HUES48 (cell line): ENCODE measurements around the gene IQCH.
A peak's percentile ranks its signal among the peaks of the same experiment; 100 is the strongest.
"Not testable (repeated sequence)": the region's sequence is repeated elsewhere in the genome, so short reads cannot be mapped to it uniquely, and the experiment has no call there.

Source experiments
- H3K27ac ChIP-seq: one replicate; pipeline ENCODE4 v1.7.0; 2013; ENCODE audit warnings: low read depth, low read length, inconsistent platforms
- H3K27me3 ChIP-seq: 2 replicates; pipeline ENCODE4 v1.6.1; 2013; ENCODE audit warnings: mild to moderate bottlenecking, low read length; ENCODE audit not compliant: control insufficient read depth, insufficient read depth
- H3K36me3 ChIP-seq: 2 replicates; pipeline ENCODE4 v1.6.1; 2013; ENCODE audit warnings: low read length; ENCODE audit not compliant: control insufficient read depth, insufficient read depth
- H3K4me1 ChIP-seq: 2 replicates; pipeline ENCODE4 v1.6.1; 2013; ENCODE audit warnings: mild to moderate bottlenecking, low read length; ENCODE audit not compliant: control insufficient read depth, insufficient read depth
- H3K4me3 ChIP-seq: 2 replicates; pipeline ENCODE4 v1.5.1; 2013; ENCODE audit warnings: mild to moderate bottlenecking, low read depth, low read length
- H3K9ac ChIP-seq: 2 replicates; pipeline ENCODE4 v1.6.1; 2013; ENCODE audit warnings: mild to moderate bottlenecking, low read depth, low read length, moderate library complexity
- H3K9me3 ChIP-seq: 2 replicates; pipeline ENCODE4 v1.6.1; 2013; ENCODE audit warnings: low read length; ENCODE audit not compliant: control insufficient read depth, insufficient read depth

The IQCH gene

DNA sequence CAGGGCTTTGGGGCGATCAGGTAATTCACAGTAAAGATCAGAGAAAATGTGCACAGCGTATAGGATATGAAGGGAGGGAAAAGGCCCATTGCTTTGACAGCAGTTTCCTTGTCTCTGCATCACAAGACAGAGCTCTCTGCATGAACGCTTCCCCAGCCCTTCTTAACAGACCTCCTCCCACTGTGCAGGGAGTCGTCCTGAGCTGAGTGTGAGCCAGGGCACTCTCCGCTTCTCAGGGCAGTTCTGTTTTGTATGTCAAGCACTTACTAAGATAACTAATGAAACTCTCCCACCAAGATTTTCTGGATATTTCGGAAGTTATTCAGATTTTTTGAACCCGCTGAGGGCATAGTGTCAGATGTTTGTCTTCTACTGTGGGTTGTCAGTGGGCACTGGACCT, 160.6 kb downstream of the IQCH start:
- Histone ChIP-seq H3K4me1 (no peaks in the 10 kb centered on the region), H3K27ac (no peak overlapping the region)

DNA sequence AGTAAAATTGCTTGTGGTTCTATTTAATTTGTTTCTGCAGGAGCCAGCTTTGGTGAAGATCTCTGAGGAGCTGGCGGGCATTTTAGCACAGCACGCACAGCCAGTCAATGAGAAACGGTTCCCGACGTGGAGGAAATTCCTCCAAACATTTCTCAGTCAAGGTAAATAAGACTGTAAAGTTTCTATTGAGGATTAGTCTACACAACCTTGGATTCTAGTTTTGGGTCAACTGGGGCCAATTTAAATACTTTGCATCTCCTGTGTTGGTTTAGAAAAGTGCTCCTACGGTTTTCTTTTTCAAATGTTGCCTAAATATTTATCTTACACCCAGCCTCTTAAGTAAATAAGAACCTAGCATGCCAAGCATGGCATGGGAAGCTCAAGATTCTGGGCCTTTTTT, 162.3 kb downstream of the IQCH start:
- Histone ChIP-seq H3K4me1 (no peaks in the 10 kb centered on the region), H3K4me3 (no peak overlapping the region), H3K27ac (no peak overlapping the region), H3K27me3 (no peaks in the 10 kb centered on the region; the same call in 1 of the 2 replicates), H3K36me3 (no peaks in the 10 kb centered on the region), H3K9me3 (no peaks in the 10 kb centered on the region), H3K9ac (no peak overlapping the region)

More for the DNA sequence above, 160.6 kb downstream of the IQCH start:
- H3K9me3 ChIP-seq: no peaks in the 10 kb centered on the region
- no peaks in the 10 kb centered on the region; the same call in 1 of the 2 replicates for H3K27me3 ChIP-seq
- H3K4me3 ChIP-seq: no peak overlapping the region
- no peak overlapping the region for H3K9ac ChIP-seq
- no peaks in the 10 kb centered on the region for H3K36me3 ChIP-seq

DNA sequence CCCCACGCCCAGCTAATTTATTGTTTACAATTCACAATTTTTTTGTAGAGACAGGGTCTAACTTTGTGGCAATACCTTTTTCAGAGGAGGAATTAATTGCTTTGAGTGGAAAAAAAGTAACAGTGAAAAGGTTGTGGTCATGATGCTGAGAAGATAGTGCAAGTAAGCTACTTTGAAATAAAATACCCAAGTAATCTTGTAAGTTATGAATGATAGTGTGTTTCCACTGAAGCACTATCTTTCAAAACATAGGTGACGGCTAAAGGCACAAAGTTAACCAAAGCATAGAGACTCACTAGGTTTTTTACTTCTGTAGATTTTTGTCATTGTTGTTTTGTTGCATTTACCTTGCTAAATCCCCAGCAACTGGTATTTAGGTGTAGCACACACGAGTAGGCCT, 165.1 kb downstream of the IQCH start:
- no peak overlapping the region for H3K27ac ChIP-seq
- no peaks in the 10 kb centered on the region for H3K9me3 ChIP-seq
- no peak overlapping the region for H3K9ac ChIP-seq

DNA sequence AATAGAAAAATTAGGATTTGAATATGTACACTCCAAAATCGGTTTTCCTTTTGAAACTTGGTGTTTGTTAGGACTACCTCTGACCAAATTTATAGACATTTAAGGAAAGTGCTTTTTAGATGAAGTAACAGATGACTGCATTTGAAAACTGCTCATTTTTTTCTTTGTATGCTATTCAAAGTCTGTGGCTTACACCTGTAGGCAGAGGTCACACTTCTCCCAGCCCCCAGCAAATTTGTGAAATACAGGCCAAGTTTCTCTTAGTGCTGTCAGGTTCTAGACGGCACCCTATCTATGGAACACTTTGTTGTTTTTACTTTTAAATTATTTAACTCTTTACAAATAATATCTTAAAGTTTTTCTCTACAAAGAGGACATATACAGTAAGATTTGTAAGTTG, 165.6 kb downstream of the IQCH start:
- no peaks in the 10 kb centered on the region for H3K36me3 ChIP-seq
- H3K27me3 ChIP-seq: no peaks in the 10 kb centered on the region; the same call in 1 of the 2 replicates
- H3K4me1 ChIP-seq: no peaks in the 10 kb centered on the region

More for the DNA sequence above, 165.1 kb downstream of the IQCH start:
- H3K4me3 ChIP-seq: no peak overlapping the region
- no peaks in the 10 kb centered on the region for H3K36me3 ChIP-seq
- no peaks in the 10 kb centered on the region for H3K4me1 ChIP-seq
- H3K27me3 ChIP-seq: no peaks in the 10 kb centered on the region; the same call in 1 of the 2 replicates

DNA sequence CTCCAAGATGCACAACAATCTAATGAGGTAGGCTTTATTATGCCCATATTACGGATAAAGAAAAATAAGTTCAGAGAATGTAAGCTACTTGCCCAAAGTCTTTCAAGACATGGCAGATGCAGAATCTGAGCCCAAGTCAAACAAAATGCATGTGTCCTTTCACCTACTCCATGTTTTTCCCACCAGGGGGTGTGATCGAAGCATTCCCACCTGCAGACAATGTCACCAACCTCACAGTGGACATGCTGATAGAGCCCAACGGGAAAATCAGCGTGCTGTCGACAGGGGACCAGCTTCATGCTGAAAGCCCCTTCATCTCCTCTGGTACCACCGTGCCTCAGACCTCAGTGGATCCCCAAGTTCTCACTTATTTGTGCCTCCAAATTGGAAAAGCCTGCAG, 166.5 kb downstream of the IQCH start:
- H3K27me3 ChIP-seq: no peaks in the 10 kb centered on the region; the same call in 1 of the 2 replicates
- H3K9me3 ChIP-seq: no peaks in the 10 kb centered on the region
- H3K27ac ChIP-seq: no peak overlapping the region
- H3K36me3 ChIP-seq: no peaks in the 10 kb centered on the region
- no peaks in the 10 kb centered on the region for H3K4me1 ChIP-seq
- no peak overlapping the region for H3K9ac ChIP-seq
- no peak overlapping the region for H3K4me3 ChIP-seq

More for the DNA sequence above, 165.6 kb downstream of the IQCH start:
- H3K9ac ChIP-seq: no peak overlapping the region
- H3K9me3 ChIP-seq: no peaks in the 10 kb centered on the region
- no peak overlapping the region for H3K27ac ChIP-seq
- no peak overlapping the region for H3K4me3 ChIP-seq

DNA sequence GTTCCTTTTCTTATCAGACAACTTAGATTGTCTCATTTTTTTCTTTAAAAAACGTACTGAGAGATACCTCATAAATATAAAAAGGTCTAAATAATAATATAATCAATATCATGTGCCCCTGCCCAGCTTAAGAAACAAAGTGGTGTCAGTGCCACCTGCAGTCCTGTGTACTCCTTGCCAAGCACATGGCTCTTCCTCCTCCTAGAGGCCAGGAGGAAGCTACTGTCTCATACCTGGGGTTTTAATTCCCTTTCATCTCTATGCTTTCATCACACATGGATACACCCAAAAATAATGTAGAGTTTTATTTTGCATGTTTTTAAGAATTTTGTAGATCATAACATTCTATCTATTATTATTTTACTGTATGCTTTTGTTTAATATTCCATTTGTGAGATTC, 167.7 kb downstream of the IQCH start:
- no peaks in the 10 kb centered on the region for H3K36me3 ChIP-seq
- no peak overlapping the region for H3K27ac ChIP-seq
- no peak overlapping the region for H3K4me3 ChIP-seq
- no peaks in the 10 kb centered on the region for H3K27me3 ChIP-seq
- H3K9ac ChIP-seq: no peak overlapping the region
- H3K9me3 ChIP-seq: no peaks in the 10 kb centered on the region
- H3K4me1 ChIP-seq: no peaks in the 10 kb centered on the region

DNA sequence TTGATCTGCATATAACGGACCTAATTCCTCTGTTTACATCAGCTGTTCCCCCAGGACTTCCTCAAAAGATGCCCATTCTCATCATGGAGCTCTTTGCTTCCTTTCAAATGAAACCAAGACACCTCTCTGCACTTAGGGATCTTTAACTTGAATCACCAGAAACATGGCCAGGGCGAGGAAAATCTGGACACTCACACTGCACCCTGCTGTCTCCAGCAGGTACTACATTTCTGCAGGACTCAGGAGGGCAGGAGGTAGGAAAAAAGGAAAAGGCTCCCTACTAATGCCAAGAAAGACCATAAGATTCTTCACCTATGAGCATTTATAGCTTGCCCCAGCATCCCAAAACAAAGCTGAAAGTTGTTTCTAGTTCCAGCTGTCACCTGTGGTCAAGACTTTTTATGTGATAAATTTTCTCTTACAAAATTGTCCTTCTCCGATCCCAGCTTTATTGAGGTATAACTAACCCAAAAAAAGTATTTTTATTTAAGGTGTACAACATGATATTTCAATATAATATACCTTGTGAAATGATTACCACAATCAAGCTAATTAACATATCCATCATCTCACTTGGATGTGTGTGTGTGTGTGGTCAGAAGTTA, 179.0 kb downstream of the IQCH start:
- Histone ChIP-seq H3K9me3 (no peaks in the 10 kb centered on the region), H3K27me3 (no peaks in the 10 kb centered on the region), H3K4me1 (peaks cover 12% of the 10 kb centered on the region), H3K27ac (no peak overlapping the region), H3K4me3 (no peak overlapping the region), H3K9ac (no peak overlapping the region), H3K36me3 (no peaks in the 10 kb centered on the region)

DNA sequence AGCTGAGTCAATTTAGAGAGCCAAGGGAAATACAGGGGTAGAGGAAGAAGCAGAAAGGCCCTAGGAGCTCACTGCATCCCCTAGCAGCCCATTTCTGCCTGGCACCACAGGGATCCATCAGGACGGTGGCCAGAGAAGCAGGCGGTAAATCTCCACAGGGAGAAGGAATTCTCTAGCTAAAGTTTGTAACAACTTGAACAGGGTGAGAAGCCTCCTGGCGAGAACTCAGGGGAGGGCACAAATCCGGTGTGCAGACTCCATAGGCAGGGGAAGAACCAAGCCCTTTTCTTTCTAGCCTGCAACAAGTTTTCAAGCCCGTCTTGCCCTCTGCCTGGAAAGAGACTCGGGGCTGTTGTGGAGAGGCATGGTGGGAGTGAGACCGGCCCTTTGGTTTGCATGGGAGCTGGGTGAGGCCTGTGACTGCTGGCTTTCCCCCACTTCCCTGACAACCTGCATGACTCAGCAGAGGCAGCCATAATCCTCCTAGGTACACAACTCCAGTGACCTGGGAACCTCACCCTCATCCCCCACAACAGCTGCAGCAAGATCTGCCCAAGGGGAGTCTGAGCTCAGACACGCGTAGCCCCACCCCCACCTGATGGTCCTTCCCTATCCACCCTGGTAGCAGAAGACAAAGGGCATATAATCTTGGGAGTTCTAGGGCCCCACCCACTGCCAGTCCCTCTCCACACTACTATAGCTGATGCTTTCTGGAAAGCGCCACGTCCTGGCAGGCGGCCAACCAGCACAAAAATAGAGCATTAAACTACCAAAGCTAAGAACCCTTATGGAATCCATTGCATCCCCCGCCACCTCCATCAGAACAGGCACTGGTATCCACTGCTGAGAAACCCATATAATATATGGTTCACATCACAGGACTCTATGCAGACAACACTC, 182.0 kb downstream of the IQCH start:
- Histone ChIP-seq H3K4me1 (peaks cover 12% of the 10 kb centered on the region), H3K27ac (peak overlapping the region; percentile 42)
- not testable (repeated sequence) for H3K9ac ChIP-seq, H3K27me3 ChIP-seq, H3K4me3 ChIP-seq, H3K9me3 ChIP-seq, H3K36me3 ChIP-seq

DNA sequence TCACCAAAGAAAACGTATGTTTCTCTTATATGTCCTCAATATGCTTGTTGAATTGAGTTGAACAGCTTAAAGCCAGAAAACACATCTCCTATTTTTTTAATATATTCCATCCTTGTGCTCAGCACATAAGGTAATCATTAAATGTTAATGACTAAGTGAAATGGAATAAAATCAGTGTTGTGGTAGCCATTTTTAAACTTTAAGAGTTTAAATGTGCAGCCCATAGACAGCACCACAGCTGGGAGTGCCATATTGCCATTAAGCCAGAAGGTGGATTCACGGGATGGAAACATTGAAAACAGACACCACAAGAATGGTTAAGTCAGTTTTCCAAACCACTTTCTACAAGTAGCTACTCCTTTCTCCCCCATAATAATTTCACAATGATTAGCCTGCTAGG, 189.5 kb downstream of the IQCH start:
- H3K27me3 ChIP-seq: no peaks in the 10 kb centered on the region
- H3K36me3 ChIP-seq: no peaks in the 10 kb centered on the region
- H3K9ac ChIP-seq: no peak overlapping the region
- no peaks in the 10 kb centered on the region for H3K9me3 ChIP-seq
- no peaks in the 10 kb centered on the region for H3K4me1 ChIP-seq
- H3K27ac ChIP-seq: no peak overlapping the region
- no peak overlapping the region for H3K4me3 ChIP-seq

DNA sequence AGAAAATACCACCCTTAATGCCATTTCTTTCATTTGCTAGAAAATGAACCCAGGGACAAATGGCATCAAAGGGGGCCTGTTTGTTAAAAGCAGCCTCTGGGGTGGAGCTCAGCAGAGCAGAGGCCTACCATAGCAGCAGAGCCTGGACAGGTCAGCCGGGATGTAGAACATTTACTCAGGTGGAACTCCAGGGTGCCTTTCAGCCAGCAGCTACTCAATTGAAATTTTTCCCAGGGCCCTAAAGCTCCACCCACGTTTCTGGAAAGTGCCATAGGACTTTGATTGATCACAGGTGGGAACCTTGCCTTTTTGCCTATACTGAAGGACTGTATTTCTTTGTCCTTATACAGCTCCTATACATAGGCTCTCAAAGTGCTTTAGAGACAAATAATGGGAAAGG, 191.9 kb downstream of the IQCH start:
- no peaks in the 10 kb centered on the region for H3K9me3 ChIP-seq
- H3K9ac ChIP-seq: no peak overlapping the region
- H3K27ac ChIP-seq: no peak overlapping the region
- H3K27me3 ChIP-seq: no peaks in the 10 kb centered on the region
- H3K4me3 ChIP-seq: no peak overlapping the region
- H3K4me1 ChIP-seq: no peaks in the 10 kb centered on the region
- H3K36me3 ChIP-seq: no peaks in the 10 kb centered on the region

DNA sequence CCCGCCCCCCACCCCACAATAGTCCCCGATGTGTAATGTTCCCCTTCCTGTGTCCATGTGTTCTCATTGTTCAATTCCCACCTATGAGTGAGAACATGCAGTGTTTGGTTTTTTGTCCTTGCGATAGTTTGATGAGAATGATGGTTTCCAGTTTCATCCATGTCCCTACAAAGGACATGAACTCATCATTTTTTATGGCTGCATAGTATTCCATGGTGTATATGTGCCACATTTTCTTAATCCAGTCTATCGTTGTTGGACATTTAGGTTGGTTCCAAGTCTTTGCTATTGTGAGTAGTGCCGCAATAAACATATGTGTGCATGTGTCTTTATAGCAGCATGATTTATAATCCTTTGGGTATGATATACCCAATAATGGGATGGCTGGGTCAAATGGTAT, 193.8 kb downstream of the IQCH start:
- H3K27me3 ChIP-seq, H3K4me3 ChIP-seq, H3K4me1 ChIP-seq: not testable (repeated sequence)

More for the DNA sequence above, 193.8 kb downstream of the IQCH start:
- not testable (repeated sequence) for H3K9ac ChIP-seq, H3K36me3 ChIP-seq, H3K27ac ChIP-seq, H3K9me3 ChIP-seq
